H9 (cell line): ENCODE results near the gene YWHAB. TPM values are rescaled to one million over a fixed set of nuclear protein-coding genes. Genes with fewer than 3 reads are reported as not detected.
A peak's percentile ranks its signal among the peaks of the same experiment; 100 is the strongest.

ENCODE experiments used
- DNase-seq: peaks from one replicate; pipeline ENCODE4 v3.0.0-alpha.2; 2017
- H2AFZ ChIP-seq: one replicate; pipeline ENCODE4 v1.6.1; 2013; ENCODE audit warnings: mild to moderate bottlenecking, low read length, control low read depth, moderate library complexity
- H2AK5ac ChIP-seq: 2 replicates; pipeline ENCODE4 v1.6.1; 2013; ENCODE audit warnings: low read length, control low read depth, mixed read lengths; ENCODE audit not compliant: insufficient read length
- H2BK120ac ChIP-seq: one replicate; pipeline ENCODE4 v1.6.1; 2013; ENCODE audit warnings: low read depth, mild to moderate bottlenecking, low read length, control low read depth, inconsistent platforms; ENCODE audit not compliant: poor library complexity, severe bottlenecking
- H2BK12ac ChIP-seq: 2 replicates; pipeline ENCODE4 v1.6.1; 2013; ENCODE audit warnings: low read length, control low read depth, mixed read lengths, low read depth; ENCODE audit not compliant: insufficient read length
- H2BK15ac ChIP-seq: 2 replicates; pipeline ENCODE4 v1.6.1; 2013; ENCODE audit warnings: low read depth, low read length, control low read depth
- H2BK20ac ChIP-seq: one replicate; pipeline ENCODE4 v1.6.1; 2013; ENCODE audit warnings: low read depth, mild to moderate bottlenecking, low read length, control low read depth, inconsistent platforms; ENCODE audit not compliant: poor library complexity, severe bottlenecking
- H2BK5ac ChIP-seq: 2 replicates; pipeline ENCODE4 v1.6.1; 2013; ENCODE audit warnings: low read length, control low read depth, mixed read lengths; ENCODE audit not compliant: insufficient read length
- H3K14ac ChIP-seq: 2 replicates; pipeline ENCODE4 v1.6.1; 2013; ENCODE audit warnings: low read length, control low read depth; ENCODE audit not compliant: insufficient read depth
- H3K18ac ChIP-seq: 2 replicates; pipeline ENCODE4 v1.6.1; 2013; ENCODE audit warnings: low read depth, mild to moderate bottlenecking, mixed read lengths, low read length, control low read depth; ENCODE audit not compliant: insufficient read length
- H3K23ac ChIP-seq: 2 replicates; pipeline ENCODE4 v1.6.1; 2013; ENCODE audit warnings: low read length, control low read depth, mixed read lengths, low read depth; ENCODE audit not compliant: insufficient read length
- H3K23me2 ChIP-seq: 2 replicates; pipeline ENCODE4 v1.6.1; 2013; ENCODE audit warnings: low read depth, mild to moderate bottlenecking, mixed read lengths, low read length, control low read depth; ENCODE audit not compliant: insufficient read length, poor library complexity, severe bottlenecking
- H3K27ac ChIP-seq: 2 replicates; pipeline ENCODE4 v1.5.1; 2013; ENCODE audit warnings: low read length, control low read depth, mixed read lengths, low read depth; ENCODE audit not compliant: insufficient read length
- H3K27me3 ChIP-seq: 2 replicates; pipeline ENCODE4 v1.6.1; 2013; ENCODE audit warnings: low read length, control low read depth, inconsistent platforms; ENCODE audit not compliant: insufficient read depth
- H3K4ac ChIP-seq: 2 replicates; pipeline ENCODE4 v1.6.1; 2013; ENCODE audit warnings: low read depth, mild to moderate bottlenecking, control low read depth, inconsistent platforms, low read length, moderate library complexity
- H3K4me1 ChIP-seq: 2 replicates; pipeline ENCODE4 v1.6.1; 2013; ENCODE audit warnings: low read length, control low read depth, inconsistent platforms; ENCODE audit not compliant: insufficient read depth
- H3K4me2 ChIP-seq: 2 replicates; pipeline ENCODE4 v1.6.1; 2013; ENCODE audit warnings: low read length, control low read depth, mixed read lengths; ENCODE audit not compliant: insufficient read length, insufficient read depth
- H3K56ac ChIP-seq: 2 replicates; pipeline ENCODE4 v1.6.1; 2013; ENCODE audit warnings: low read depth, mild to moderate bottlenecking, mixed read lengths, low read length, control low read depth; ENCODE audit not compliant: insufficient read length
- H3K79me1 ChIP-seq: 2 replicates; pipeline ENCODE4 v1.6.1; 2013; ENCODE audit warnings: low read depth, mild to moderate bottlenecking, moderate library complexity, low read length, control low read depth, inconsistent platforms; ENCODE audit not compliant: insufficient read depth, poor library complexity, severe bottlenecking
- H3K79me2 ChIP-seq: 2 replicates; pipeline ENCODE4 v1.6.1; 2013; ENCODE audit warnings: low read length, control low read depth, inconsistent platforms; ENCODE audit not compliant: insufficient read depth
- H3K9ac ChIP-seq: 2 replicates; pipeline ENCODE4 v1.6.1; 2013; ENCODE audit warnings: low read length, control low read depth, mixed read lengths; ENCODE audit not compliant: insufficient read length; ENCODE audit errors: extremely low read depth
- H3K9me3 ChIP-seq: one replicate; pipeline ENCODE4 v1.6.1; 2013; ENCODE audit warnings: low read depth, low read length, inconsistent platforms; ENCODE audit not compliant: control insufficient read depth
- H3T11ph ChIP-seq: one replicate; pipeline ENCODE4 v1.6.1; 2013; ENCODE audit warnings: mild to moderate bottlenecking, low read length, control low read depth, inconsistent platforms
- H4K20me1 ChIP-seq: one replicate; pipeline ENCODE4 v1.6.1; 2013; ENCODE audit not compliant: control insufficient read depth, insufficient read length, insufficient read depth
- H4K5ac ChIP-seq: 2 replicates; pipeline ENCODE4 v1.6.1; 2013; ENCODE audit warnings: low read depth, mild to moderate bottlenecking, mixed read lengths, low read length, control low read depth; ENCODE audit not compliant: insufficient read length
- H4K8ac ChIP-seq: replicated peaks from 2 replicates; pipeline ENCODE4 v1.6.1; 2013; ENCODE audit warnings: low read length, control low read depth, mixed read lengths, low read depth; ENCODE audit not compliant: insufficient read length
- H4K91ac ChIP-seq: 2 replicates; pipeline ENCODE4 v1.6.1; 2013; ENCODE audit warnings: low read depth, mild to moderate bottlenecking, moderate library complexity, mixed read lengths, low read length, control low read depth; ENCODE audit not compliant: insufficient read length
- H3K27ac Mint-ChIP-seq, 3 experiments: 2 replicates in 2 of 3; 3 replicates in 1 of 3; pipeline ENCODE4 v1.8.0; 2020 to 2021; ENCODE audit warnings: mixed read lengths in 3 of 3, mild to moderate bottlenecking in 1 of 3, moderate library complexity in 1 of 3
- H3K27me3 Mint-ChIP-seq: 2 replicates; pipeline ENCODE4 v1.8.0; 2021; ENCODE audit warnings: low read depth, mild to moderate bottlenecking, moderate library complexity, mixed read lengths
- H3K36me3 Mint-ChIP-seq, 3 experiments: 2 replicates in 2 of 3; 3 replicates in 1 of 3; pipeline ENCODE4 v1.8.0; 2020 to 2021; ENCODE audit warnings: low read depth in 3 of 3, mixed read lengths in 3 of 3; ENCODE audit not compliant: insufficient read depth in 1 of 3
- H3K4me1 Mint-ChIP-seq, 2 experiments: 2 replicates each; pipeline ENCODE4 v1.8.0; 2020; ENCODE audit warnings: mixed read lengths in 2 of 2
- H3K4me3 Mint-ChIP-seq, 2 experiments: 2 replicates in 1 of 2; 3 replicates in 1 of 2; pipeline ENCODE4 v1.8.0; 2020 to 2021; ENCODE audit warnings: mild to moderate bottlenecking in 2 of 2, mixed read lengths in 2 of 2, moderate library complexity in 1 of 2
- H3K9me3 Mint-ChIP-seq, 2 experiments: 2 replicates in 1 of 2; 3 replicates in 1 of 2; pipeline ENCODE4 v1.8.0; 2020; ENCODE audit warnings: mild to moderate bottlenecking in 2 of 2, mixed read lengths in 2 of 2, moderate library complexity in 1 of 2
- CTCF ChIP-seq: fragments of 200-600 bp; sonication (generic); conservative IDR thresholded peaks from 3 replicates; pipeline ENCODE4 v1.8.0; 2021; ENCODE audit warnings: antibody characterized with exemption, mild to moderate bottlenecking
- WGBS: extraction: QIAGEN DNeasy Blood & Tissue Kit; methylation state at CpG from one replicate; pipeline ENCODE4 v1.1.7; 2013; ENCODE audit warnings: missing lambda C conversion rate, low lambda C conversion rate, mixed read lengths; ENCODE audit not compliant: insufficient read length; ENCODE audit errors: extremely low coverage; 5-methylcytosine and 5-hydroxymethylcytosine counted together
- total RNA-seq: library from RNA; stranded (reverse); gene quantifications from 2 replicates; pipeline ENCODE4 v1.2.1, GENCODE V29; 2021

Gene YWHAB
- total RNA-seq, 1 experiment from 2014 or later = 203 TPM

DNA sequence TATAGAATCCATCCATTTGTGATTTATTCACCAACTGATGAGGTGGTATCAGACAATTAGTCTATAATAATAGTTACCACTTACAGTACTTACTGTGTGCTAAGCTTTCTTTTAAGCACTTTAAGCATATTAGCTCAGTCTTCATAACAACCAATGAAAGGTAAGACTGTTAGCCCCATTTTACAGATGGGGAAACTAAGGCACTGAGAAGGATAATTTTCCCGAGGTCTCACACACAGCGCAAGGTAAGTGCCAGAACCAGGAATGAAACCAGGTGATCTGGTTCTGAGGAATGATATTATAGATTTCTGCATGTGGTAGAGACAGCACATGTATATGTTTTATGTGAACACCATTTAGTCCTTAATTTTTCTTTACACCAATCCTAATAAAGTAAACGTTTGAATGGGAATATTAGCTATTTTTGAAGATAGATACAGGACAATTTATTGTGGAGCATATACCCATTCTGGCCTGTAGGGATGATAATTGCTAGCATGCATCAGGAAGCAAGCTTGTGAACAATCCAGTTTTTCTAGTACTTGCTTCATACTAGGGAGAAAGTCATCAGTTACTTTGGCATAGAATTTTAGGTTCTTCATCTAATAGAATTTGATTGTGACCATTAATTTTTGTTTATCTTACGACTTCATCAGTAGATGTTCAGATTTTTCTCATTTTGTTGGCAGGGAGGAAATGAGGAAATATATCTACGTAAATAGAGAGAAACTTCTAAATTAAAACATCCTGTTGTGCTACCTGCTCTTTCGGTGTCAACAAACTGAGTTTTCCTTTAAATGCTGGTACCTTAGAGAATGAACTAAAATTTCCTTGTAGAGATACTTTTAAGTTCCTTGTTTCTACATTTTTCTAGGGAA, 3.0 kb downstream of the YWHAB start:
- H3K9me3 Mint-ChIP-seq = no peaks in the 10 kb centered on the region; a peak in 1 of 5 replicates
- peak overlapping the region in 1 of 3 experiments; percentile 41; a peak in 1 of 7 replicates for H3K27ac Mint-ChIP-seq
- Histone ChIP-seq H3K79me2 (peaks cover 53% of the 10 kb centered on the region), H2BK12ac (no peak overlapping the region), H4K8ac (no peak overlapping the region), H2BK120ac (no peak overlapping the region), H3K4me1 (no peaks in the 10 kb centered on the region), H3K14ac (no peak overlapping the region), H3K56ac (no peak overlapping the region), H3K27ac (no peak overlapping the region), H4K91ac (no peak overlapping the region), H3K9ac (no peak overlapping the region), H2BK15ac (no peak overlapping the region), H3K9me3 (no peaks in the 10 kb centered on the region), H3K23me2 (peaks cover 9% of the 10 kb centered on the region), H4K20me1 (no peaks in the 10 kb centered on the region), H3K4ac (no peak overlapping the region), H3K27me3 (no peaks in the 10 kb centered on the region), H3K18ac (no peak overlapping the region), H3K23ac (no peak overlapping the region), H2BK20ac (no peak overlapping the region), H4K5ac (no peak overlapping the region), H2AFZ (no peak overlapping the region), H2BK5ac (no peak overlapping the region), H2AK5ac (no peak overlapping the region), H3K4me2 (no peak overlapping the region), H3T11ph (no peak overlapping the region), H3K79me1 (peaks cover 13% of the 10 kb centered on the region)
- no peak for DNase-seq
- no CpG with 5 or more reads among the region's 6 CpGs for WGBS
- no peaks in the 10 kb centered on the region for H3K27me3 Mint-ChIP-seq
- peak; percentile 45; the same call in 2 of the 3 replicates for TF ChIP-seq CTCF
- H3K4me1 Mint-ChIP-seq = peaks cover 34 to 37% of the 10 kb centered on the region in 2 experiments
- peaks cover 2 to 25% (median 6%) of the 10 kb centered on the region in 3 experiments; a peak in 5 of 7 replicates for H3K36me3 Mint-ChIP-seq
- no peak overlapping the region for H3K4me3 Mint-ChIP-seq
